ENCODE measurements around the gene TRDN.

The TRDN gene

GRCh38 chr6:123288649-123289048 lies 348.1 kb downstream of the TRDN start:
- ATAC-seq = no peak
- TF ChIP-seq ZFP30 (CRISPR knock-in tag; IDR thresholded peaks at IDR 0.05) (no peak), ZFP3 (CRISPR knock-in tag; IDR thresholded peaks at IDR 0.05) (no peak), CREB5 (CRISPR knock-in tag; IDR thresholded peaks at IDR 0.05; ENCODE audit: low read depth) (no peak), GLIS3 (CRISPR knock-in tag; IDR thresholded peaks at IDR 0.05) (no peak), SNAI2 (CRISPR knock-in tag; IDR thresholded peaks at IDR 0.05) (no peak), ISL1 (CRISPR knock-in tag; IDR thresholded peaks at IDR 0.05) (no peak), CSRNP3 (CRISPR knock-in tag; IDR thresholded peaks at IDR 0.05) (no peak), ARNTL (CRISPR knock-in tag; IDR thresholded peaks at IDR 0.05; ENCODE audit: borderline replicate concordance, low read depth) (no peak)
- TF ChIP-seq, protein P1, sequence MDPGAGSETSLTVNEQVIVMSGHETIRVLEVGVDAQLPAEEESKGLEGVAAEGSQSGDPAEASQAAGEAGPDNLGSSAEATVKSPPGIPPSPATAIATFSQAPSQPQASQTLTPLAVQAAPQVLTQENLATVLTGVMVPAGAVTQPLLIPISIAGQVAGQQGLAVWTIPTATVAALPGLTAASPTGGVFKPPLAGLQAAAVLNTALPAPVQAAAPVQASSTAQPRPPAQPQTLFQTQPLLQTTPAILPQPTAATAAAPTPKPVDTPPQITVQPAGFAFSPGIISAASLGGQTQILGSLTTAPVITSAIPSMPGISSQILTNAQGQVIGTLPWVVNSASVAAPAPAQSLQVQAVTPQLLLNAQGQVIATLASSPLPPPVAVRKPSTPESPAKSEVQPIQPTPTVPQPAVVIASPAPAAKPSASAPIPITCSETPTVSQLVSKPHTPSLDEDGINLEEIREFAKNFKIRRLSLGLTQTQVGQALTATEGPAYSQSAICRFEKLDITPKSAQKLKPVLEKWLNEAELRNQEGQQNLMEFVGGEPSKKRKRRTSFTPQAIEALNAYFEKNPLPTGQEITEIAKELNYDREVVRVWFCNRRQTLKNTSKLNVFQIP (CRISPR knock-in tag; IDR thresholded peaks at IDR 0.05; ENCODE audit: borderline replicate concordance, low read depth) = no peak
- TF ChIP-seq, protein P2, sequence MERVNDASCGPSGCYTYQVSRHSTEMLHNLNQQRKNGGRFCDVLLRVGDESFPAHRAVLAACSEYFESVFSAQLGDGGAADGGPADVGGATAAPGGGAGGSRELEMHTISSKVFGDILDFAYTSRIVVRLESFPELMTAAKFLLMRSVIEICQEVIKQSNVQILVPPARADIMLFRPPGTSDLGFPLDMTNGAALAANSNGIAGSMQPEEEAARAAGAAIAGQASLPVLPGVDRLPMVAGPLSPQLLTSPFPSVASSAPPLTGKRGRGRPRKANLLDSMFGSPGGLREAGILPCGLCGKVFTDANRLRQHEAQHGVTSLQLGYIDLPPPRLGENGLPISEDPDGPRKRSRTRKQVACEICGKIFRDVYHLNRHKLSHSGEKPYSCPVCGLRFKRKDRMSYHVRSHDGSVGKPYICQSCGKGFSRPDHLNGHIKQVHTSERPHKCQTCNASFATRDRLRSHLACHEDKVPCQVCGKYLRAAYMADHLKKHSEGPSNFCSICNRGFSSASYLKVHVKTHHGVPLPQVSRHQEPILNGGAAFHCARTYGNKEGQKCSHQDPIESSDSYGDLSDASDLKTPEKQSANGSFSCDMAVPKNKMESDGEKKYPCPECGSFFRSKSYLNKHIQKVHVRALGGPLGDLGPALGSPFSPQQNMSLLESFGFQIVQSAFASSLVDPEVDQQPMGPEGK (CRISPR knock-in tag; IDR thresholded peaks at IDR 0.05; ENCODE audit: borderline replicate concordance) = no peak

DNA sequence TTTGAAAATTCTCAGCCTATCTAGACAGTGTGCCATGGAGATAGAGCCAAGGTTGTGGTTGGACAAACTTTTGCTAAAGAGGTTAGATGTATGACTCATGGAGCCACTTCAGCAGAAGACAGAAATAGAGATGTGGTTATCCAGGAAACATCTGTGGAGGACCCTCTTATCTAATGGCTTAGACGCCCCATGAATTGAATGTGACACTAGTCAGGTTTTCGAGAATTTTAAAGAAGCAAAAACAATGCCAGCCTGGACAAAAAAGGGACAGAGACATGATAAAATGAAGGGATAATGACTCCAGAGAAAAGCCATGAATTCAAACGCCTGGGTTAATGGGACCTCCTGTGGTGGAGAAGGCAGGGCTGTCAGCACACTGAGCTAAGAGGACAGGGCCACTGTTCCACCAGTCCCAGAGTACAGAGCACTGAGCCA lies 360.2 kb downstream of the TRDN start:
- TF ChIP-seq CSDC2 (CRISPR knock-in tag; IDR thresholded peaks at IDR 0.05) (no peak), ZFP3 (CRISPR knock-in tag; IDR thresholded peaks at IDR 0.05) (no peak), TOX (CRISPR knock-in tag; IDR thresholded peaks at IDR 0.05; ENCODE audit: borderline replicate concordance) (no peak), BACH2 (CRISPR knock-in tag; IDR thresholded peaks at IDR 0.05; ENCODE audit: borderline replicate concordance) (no peak), ARNTL (CRISPR knock-in tag; IDR thresholded peaks at IDR 0.05; ENCODE audit: borderline replicate concordance, low read depth) (no peak), GLIS3 (CRISPR knock-in tag; IDR thresholded peaks at IDR 0.05) (no peak), CREB5 (CRISPR knock-in tag; IDR thresholded peaks at IDR 0.05; ENCODE audit: low read depth) (no peak), ZNF70 (CRISPR knock-in tag; IDR thresholded peaks at IDR 0.05) (no peak)
- TF ChIP-seq, protein P2 (CRISPR knock-in tag; IDR thresholded peaks at IDR 0.05; ENCODE audit: borderline replicate concordance) = no peak
- no peak for ATAC-seq

DNA sequence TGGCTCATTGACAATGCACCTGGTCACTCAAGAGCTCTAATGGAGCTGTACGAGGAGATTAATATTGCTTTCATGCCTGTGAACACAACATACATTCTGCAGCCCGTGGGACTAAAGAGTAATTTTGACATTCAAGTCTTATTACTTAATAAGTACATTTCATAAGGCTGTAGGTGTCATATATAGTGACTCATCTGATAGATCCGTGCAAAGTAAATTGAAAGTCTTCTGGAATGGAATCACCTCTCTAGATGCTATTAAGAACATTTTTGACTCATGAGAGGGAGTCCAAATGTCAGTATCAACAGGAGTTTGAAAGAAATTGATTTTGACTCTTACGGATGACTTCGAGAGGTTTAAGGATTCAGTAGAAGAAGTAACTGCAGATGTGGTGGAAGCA lies 372.8 kb downstream of the TRDN start:
- TF ChIP-seq TCF4 (CRISPR knock-in tag; IDR thresholded peaks at IDR 0.05; ENCODE audit: borderline replicate concordance) (no peak), GLIS3 (CRISPR knock-in tag; IDR thresholded peaks at IDR 0.05) (no peak), RARB (CRISPR knock-in tag; IDR thresholded peaks at IDR 0.05) (no peak), ZFP30 (CRISPR knock-in tag; IDR thresholded peaks at IDR 0.05) (no peak), ZNF8 (CRISPR knock-in tag; IDR thresholded peaks at IDR 0.05) (no peak), ISL1 (CRISPR knock-in tag; IDR thresholded peaks at IDR 0.05) (no peak), TOX (CRISPR knock-in tag; IDR thresholded peaks at IDR 0.05; ENCODE audit: borderline replicate concordance) (no peak), CREB5 (CRISPR knock-in tag; IDR thresholded peaks at IDR 0.05; ENCODE audit: low read depth) (no peak), CSDC2 (CRISPR knock-in tag; IDR thresholded peaks at IDR 0.05) (no peak), BACH2 (CRISPR knock-in tag; IDR thresholded peaks at IDR 0.05; ENCODE audit: borderline replicate concordance) (no peak), ZNF70 (CRISPR knock-in tag; IDR thresholded peaks at IDR 0.05) (no peak), PPARA (CRISPR knock-in tag; IDR thresholded peaks at IDR 0.05; ENCODE audit: borderline replicate concordance) (no peak)
- TF ChIP-seq, protein P1 (CRISPR knock-in tag; IDR thresholded peaks at IDR 0.05; ENCODE audit: borderline replicate concordance, low read depth) = no peak
- TF ChIP-seq, protein P2 (CRISPR knock-in tag; IDR thresholded peaks at IDR 0.05; ENCODE audit: borderline replicate concordance) = no peak
- ATAC-seq = no peak

Measured in SK-N-SH treated with all-trans-retinoic acid at 6 μM for 48 hours (cell line).